ENCODE data around the gene SCFD2. TPM values are rescaled to one million over a fixed set of nuclear protein-coding genes. Genes with fewer than 3 reads are reported as not detected.
"Not testable (repeated sequence)": the region's sequence is repeated elsewhere in the genome, so short reads cannot be mapped to it uniquely, and the experiment has no call there.

Gene SCFD2
- total RNA-seq, 1 donor from 2014 or later: 20.8 TPM

DNA sequence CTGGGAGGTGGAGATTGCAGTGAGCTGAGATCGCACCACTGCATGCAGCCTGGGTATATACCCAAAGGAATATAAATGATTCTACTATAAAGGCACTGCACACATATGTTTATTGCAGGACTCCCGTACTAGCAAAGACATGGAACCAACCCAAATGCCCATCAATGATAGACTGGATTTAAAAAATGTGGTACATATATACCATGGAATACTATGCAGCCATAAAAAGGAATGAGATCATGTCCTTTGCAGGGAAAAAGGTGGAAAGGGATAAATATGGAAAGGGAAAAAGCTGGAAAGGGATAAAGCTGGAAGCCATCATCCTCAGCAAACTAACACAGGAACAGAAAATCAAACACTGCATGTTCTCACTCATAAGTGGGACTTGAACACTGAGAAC is 308.8 kb downstream of the SCFD2 start:
- DNase-seq (ENCODE audit: low read depth, low spot score): not testable (repeated sequence)

DNA sequence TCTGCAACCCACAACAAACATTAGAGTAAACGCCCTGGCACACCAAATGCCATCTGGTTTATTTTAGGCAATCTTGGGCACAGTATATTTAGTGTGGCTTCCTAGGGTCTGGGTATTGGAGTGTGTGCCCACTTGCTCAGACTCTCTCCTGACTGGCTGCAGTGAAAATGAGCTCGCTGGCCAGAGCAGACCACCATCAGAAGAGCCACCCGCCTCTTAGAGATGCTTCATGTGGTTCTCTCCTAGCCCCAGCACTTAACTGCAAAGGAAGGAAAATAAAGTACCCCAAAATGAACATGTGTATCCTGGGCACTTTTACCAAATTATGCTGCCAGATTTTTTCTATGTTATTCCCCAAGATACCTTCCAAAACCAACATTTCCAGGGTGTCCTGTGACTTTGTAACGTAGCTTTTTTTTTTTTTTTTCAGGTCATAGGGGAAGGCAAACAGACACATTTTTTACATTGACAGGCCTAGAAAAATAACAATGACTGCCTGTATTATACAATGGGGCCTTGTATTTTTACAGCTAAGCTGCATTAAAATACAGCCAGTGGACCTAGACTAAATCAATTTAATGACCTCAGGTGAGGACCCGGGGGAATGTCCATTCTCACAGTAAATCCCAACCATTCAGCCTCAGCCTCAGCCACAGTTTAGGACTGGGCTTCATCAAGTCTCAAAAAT is 310.0 kb downstream of the SCFD2 start:
- DNase-seq (ENCODE audit: low read depth, low spot score): no peak

DNA sequence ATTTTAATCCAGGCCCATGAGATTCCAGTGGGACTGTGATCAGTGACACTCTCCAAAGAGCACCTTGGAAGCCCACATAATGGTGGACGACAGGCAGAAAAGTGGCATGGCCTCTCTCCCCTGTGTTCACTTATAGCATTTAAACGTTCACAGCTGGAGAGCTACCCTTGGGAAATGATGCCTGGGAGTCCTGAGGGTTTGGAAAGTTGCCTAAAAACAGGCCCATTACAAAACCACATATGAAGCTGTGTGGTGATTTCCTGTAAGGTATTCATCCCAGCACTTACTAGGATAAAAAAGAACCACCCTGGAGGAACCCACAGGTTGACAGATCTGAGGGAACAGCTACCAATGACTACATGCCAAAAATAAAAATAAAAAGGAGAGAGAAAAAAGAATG is 310.6 kb downstream of the SCFD2 start:
- DNase-seq (ENCODE audit: low read depth, low spot score): no peak

DNA sequence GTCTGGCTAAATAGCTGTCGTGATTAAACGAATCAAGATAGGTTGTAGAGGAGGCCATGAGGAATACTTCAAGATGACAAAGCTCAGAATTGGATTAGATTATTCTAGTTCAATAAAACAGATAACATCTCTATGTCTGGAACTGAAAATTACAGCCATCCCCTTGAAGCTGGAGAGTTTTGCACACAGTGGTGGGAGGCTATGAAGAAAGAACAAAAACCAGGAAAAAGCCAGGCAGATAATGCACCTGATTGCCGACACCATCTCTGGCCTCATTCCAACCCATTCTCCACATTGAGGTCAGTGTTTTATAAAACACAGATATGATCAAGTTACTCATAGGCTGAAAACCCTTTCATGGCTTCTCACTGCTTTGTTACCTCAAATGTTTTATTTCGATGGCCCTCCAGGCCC is 315.5 kb downstream of the SCFD2 start:
- no peak for DNase-seq (ENCODE audit: low read depth, low spot score)

DNA sequence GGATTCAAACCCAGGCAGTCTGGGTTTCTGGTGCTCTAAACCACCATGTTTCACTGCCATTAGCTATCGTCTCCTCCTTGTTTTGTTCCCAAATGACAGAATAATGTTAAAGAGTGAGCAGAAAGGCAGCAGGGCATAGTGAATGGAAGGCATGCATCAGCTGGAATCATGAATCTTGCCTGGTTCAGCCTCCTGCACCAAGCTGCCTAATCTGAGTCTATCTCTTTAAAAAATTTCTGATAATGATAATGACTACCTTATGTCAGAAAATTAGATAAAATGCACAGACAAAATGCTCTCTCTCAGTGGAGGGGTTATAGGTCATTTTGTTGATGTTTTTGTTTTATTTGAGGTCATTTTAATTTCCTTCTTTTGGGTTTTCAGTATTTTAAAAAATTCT is 316.3 kb downstream of the SCFD2 start:
- no peak for DNase-seq (ENCODE audit: low read depth, low spot score)

DNA sequence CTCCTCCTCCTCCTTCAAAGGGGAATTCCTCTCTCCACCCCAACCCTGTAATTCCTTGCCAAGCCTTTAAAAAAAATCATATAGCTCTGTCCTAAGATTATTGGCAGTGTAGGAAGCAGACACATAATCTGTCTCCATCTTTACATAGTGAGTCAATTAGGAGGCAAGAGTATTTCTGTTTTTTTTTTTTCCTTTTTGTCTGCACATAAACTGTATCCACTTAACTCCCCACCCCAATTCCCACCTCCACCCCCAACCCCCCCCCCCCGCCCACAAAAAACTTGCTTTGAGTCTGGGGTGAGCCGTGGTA is 321.3 kb downstream of the SCFD2 start:
- no peak for DNase-seq (ENCODE audit: low read depth, low spot score)

DNA sequence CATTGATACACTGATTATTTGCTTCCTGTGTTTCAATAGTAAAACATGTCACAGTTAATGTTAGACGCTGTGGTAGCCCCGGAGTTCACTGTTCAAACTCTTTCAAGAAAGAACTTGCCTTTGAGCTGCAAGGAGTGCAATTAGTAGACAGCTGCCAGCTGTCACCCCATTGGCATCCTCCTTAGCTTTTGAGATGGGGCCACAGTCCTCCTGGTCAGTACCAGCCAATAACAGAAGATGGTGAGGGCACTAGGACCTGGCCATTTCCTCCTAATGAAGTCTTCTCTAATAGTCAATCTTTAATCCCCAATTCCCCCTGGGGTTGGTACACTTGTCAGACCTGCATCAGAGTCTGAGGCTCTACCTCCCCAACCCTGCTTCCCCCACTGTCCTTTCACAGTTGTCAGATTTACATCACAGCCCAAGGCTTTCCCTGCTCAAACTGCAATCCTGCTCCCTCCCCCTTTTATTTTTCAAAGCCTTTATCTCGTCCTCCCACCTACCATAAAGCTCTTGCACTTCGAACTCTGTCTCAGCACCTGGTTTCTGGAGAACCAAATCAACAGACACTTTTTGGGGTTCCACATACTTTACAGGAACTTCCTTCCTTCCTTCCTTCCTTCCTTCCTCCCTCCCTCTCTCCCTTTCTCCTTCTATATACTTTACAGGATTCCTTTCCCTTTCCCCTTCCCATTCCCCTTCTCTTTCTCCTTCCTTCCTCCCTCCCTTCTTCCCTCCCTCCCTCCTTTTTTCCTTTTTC is 321.8 kb downstream of the SCFD2 start:
- DNase-seq (ENCODE audit: low read depth, low spot score): no peak

DNA sequence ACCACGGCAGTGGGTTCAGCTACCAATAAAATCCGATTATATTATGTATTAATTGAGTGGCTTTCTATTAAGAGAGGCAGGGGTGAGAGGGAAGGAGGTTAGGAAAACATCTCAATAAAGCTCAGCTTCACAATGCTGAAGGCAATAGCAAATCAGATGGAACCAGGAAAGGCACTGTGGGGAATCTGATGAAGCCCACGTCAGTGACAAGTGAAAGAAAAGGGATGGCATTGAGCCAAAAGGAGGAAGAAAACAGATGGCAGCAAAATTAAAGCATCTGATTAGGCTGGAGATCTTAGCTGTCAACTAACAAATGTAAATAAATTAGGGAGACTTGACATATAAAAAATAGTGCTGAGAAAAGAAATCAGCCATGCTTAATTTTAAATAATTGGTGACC is 322.8 kb downstream of the SCFD2 start:
- DNase-seq (ENCODE audit: low read depth, low spot score): no peak

DNA sequence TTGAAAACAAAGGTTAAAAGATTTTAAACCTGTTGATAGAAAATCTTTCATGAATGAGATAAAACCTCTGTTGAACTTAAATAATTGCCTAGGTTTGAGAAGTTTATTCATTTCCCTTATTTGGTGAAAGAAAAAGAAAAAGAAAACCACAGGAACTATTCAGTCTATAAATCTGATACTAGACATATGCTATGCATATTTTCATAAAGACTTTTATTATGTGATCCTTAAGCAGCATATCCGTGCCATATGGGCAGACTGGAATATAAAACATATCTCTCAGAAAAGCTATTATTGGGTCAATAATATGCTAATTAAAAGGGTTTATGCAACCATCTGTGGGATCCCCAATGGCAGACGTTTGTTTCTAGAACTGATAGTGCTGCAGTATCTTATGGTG is 325.0 kb downstream of the SCFD2 start:
- no peak for DNase-seq (ENCODE audit: low read depth, low spot score)

DNA sequence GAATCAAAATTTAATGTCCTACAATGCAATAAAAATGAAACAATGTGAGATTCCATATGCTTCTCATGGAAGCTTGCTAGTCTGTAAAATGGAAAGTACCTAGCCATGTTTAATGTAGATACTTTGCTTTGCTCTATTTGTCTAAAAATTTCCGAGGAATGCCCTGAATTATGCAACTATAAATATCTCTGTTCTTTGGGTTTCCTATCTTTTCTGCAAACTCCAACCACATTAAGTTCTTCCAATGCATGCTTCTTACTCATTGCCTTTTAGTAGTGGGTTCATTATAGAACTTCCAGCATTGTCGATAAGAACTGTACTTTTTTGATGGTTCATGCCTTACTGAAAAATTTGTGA is 325.4 kb downstream of the SCFD2 start:
- DNase-seq (ENCODE audit: low read depth, low spot score): no peak

DNA sequence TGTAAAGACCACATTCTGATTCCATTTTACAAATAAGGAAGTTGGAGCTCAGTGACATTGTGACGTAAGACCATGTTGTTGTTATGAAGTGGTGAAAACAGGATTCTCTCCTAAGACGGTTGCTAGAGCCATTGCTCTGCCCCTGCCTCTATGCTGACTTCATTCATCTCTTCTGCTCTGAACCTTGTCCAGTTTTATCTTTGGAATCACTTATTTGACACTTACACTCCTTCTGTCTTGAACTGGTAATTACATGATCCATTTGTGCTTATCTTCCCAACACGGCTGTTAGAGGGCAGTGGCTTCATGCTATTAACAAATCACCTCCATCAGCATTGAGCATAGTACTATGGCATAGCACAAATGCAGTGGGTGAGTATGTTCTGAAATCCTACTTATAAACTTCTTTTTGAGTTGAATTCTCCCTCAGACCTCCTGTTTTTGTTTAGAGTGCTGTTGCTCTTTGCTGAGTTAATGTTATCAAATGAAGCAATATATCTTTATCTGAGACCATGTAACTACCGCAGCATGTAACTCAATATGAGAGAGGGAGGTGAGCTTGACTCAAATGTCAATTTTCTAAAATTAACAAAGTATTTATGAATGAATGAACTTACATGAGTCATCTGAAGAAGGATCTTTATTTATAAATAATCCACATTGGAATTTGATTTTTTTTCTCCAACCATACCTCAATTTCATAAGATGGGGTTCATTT is 326.0 kb downstream of the SCFD2 start:
- DNase-seq (ENCODE audit: low read depth, low spot score): no peak

DNA sequence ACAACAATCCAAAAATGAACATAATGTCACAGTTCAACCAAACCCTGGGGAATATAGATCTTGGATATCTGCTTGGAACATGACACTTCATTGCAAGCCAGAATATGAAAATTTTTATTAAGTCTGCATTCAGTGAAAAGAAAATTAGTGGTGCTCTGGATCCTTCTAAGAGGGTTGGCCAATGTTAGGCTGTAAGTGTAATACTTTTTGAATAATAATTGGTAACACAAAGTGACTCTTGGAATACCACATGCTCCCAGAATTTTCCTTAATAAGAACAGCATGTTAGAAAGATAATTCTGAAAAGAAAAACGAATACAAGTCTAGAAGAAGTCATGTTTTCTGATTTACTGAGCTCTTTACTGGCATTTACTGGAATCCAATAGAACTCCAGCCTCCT is 328.0 kb downstream of the SCFD2 start:
- DNase-seq (ENCODE audit: low read depth, low spot score): no peak

DNA sequence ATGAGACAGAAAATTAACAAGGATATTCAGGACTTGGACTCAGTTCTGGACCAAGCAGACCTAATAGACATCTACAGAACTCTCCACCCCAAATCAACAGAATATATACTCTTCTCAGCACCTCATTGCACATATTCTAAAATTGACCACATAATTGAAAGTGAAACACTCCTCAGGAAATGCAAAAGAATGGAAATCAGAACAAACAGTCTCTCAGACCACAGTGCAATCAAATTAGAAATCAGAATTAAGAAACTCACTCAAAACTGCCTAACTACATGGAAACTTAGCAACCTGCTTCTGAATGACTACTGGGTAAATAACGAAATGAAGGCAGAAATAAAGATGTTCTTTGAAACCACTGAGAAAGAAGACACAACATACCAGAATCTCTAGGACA is 333.0 kb downstream of the SCFD2 start:
- DNase-seq (ENCODE audit: low read depth, low spot score): not testable (repeated sequence)

DNA sequence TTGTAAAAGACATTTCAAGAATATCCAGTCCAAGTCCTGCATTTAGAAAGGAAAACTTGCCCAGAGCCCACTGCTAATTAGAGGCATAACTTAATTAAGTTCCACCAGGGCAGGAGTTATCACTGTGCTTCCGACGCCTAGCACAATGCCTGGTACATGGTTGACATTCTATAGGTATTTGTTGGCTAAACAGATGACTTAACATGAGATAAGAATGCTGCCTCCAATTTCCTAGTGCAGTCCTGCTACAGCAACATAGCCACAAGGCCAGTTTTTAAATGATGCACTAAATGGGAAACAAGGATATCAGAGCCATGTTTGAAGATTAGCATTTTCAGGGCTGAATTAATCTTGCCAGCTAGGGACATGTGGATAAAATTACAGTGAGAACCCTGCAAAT is 339.6 kb downstream of the SCFD2 start:
- DNase-seq (ENCODE audit: low read depth, low spot score): no peak

DNA sequence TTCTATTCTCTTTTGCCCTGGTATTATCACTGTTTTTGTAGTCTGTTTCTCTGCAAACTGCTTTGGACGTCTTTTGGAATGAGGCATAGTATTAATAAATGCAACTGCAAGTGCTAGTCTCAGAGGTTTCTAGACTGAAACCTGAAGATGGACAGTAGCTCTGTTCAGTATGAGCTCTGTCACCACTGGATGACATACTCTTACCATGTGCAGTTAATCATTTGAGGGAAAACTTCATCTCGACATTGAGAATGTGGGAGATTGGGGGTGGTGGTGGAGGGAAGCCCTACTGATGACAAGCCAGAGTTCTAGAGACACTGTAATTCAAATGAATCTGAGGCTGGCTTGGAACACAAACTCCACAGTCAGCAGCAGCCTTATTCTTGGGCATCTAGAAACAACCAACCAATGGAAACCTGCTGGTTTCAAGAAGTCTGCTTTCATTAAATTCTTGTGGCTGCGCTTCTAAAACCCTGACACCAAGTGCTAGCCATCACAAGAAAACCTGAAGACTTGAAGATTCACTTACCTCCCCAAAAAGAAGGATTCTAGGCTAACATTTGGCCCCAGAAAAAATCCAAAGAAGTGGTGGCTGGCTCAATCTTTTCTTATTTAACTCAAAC is 342.1 kb downstream of the SCFD2 start:
- no peak for DNase-seq (ENCODE audit: low read depth, low spot score)

DNA sequence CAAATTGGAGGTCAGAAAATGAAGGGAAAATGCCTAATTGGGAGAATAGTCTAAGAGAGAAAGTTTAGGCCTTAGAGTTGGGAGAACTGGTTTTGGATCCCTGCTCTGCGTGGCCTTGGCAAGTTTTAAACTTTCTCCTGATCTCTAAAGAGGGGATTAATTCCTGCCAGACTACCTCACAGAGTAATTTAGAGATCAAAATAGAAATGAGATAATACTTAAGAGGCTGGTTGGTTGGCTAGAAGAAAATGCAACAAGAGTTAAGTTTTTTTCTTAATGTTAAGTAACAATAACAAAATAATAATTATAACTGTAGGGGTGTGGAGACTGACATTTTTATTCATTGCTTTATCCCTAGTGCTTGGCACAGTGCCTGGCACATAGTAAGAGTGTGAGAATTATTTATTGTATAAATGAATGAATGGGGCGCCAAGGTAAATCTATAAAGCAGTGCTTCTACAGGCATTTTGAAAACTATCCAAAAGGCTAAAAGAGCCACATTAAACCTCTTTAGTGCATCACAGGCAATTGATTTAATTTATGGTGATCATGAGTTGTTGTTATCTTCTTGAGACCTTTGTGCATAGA is 343.3 kb downstream of the SCFD2 start:
- no peak for DNase-seq (ENCODE audit: low read depth, low spot score)

DNA sequence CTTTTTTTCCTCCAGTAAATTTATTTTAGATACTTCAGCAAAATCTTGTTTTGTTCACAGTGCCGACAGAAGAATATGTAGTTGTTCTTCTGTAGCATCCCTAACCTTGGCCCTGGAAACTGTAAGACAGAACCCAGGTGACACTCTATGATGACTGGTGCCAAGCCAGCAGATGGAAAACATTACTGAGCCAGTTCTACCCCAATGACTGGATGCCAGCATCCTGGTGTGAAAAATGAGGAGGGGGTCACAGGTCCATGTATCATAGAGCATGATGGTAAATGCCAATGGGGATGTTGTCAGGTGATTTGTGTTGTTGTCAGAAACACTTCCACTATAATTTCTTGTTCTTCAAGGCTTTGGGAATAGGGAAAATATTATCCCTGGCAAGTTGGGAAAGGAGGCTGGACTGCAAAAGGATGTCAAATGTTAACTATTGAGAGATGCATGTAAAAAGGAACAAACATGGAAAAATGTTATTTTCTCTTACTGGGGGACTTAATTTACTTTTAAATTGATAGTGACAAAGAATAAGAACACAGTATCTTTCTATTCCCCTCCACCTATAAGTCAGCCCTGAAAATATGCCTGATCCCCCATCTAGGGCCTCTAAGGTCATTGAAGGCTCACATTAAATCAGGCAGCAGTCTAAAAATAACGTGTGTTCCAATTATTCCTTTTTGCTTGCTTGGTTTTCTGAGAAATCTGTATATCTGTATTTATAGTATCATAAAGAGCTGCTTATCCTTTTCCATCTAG is 343.9 kb downstream of the SCFD2 start:
- no peak for DNase-seq (ENCODE audit: low read depth, low spot score)

DNA sequence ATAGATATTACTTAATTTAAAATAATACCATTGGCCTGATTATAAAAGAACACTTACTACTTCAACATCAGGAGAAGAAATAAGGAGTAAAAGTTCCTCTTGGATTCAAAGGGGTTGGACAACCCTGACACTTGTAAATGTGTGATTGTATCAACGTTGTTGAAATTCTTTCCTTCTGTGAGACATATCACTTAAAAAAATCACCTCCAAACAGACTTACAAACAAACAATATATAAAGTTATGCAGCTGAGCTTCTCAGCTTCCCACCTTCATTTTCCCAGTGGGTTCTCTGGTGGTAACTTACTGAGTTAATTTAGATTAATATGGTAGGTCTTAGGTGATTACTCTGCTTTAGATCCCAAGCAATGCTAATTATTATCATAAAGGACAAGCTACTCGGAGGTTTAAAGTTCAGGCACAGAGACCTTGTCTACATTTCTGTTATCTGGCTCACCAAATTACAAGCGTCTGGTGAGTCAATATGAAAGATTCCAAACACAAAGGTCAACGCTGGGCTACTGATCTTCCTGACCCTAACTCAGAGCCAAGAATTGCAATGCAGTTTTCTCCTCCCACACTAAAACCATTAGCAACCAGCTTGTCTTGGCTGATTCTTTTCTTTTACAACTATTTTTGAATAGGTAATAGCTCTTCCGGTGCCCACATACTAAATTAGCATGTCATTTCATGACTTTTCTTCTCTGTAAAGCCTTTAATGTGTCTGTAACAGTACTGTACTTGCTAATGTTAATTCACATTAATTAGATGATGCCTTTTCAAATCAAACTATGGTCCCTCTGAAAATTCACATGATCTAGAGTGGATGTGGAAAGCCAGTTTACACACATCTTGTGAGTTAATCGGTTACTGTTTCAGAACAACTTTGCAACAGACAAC is 346.1 kb downstream of the SCFD2 start:
- no peak for DNase-seq (ENCODE audit: low read depth, low spot score)

DNA sequence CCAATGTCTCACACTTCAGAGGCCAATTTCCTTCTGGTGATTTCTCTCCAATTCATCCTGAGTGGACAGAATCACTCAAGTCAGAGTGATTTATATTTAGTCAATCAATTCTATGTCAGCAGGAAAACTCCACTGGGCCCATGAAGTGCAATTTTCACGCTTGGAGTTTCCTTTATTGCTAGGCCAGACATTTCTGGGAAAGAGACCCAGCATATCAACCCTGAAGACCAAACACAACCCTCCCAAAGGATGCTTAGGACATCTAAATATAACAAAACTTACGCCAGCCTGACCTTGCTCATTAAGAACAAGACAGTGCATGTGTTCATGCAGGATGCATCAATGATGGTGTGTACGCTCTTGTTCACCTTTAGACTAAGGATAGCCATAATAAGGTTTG is 347.4 kb downstream of the SCFD2 start:
- no peak for DNase-seq (ENCODE audit: low read depth, low spot score)

All from pulmonary artery endothelial cell (primary cell).